MV-4-11 (cell line): ENCODE measurements around the gene SLC25A13.
"Not testable (repeated sequence)": the region's sequence is repeated elsewhere in the genome, so short reads cannot be mapped to it uniquely, and the experiment has no call there.

ENCODE experiments used
- DNase-seq: peaks from one replicate; lab custom pipeline; 2025; lab: John Stamatoyannopoulos, UW

The SLC25A13 gene, protein sequence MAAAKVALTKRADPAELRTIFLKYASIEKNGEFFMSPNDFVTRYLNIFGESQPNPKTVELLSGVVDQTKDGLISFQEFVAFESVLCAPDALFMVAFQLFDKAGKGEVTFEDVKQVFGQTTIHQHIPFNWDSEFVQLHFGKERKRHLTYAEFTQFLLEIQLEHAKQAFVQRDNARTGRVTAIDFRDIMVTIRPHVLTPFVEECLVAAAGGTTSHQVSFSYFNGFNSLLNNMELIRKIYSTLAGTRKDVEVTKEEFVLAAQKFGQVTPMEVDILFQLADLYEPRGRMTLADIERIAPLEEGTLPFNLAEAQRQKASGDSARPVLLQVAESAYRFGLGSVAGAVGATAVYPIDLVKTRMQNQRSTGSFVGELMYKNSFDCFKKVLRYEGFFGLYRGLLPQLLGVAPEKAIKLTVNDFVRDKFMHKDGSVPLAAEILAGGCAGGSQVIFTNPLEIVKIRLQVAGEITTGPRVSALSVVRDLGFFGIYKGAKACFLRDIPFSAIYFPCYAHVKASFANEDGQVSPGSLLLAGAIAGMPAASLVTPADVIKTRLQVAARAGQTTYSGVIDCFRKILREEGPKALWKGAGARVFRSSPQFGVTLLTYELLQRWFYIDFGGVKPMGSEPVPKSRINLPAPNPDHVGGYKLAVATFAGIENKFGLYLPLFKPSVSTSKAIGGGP

DNA sequence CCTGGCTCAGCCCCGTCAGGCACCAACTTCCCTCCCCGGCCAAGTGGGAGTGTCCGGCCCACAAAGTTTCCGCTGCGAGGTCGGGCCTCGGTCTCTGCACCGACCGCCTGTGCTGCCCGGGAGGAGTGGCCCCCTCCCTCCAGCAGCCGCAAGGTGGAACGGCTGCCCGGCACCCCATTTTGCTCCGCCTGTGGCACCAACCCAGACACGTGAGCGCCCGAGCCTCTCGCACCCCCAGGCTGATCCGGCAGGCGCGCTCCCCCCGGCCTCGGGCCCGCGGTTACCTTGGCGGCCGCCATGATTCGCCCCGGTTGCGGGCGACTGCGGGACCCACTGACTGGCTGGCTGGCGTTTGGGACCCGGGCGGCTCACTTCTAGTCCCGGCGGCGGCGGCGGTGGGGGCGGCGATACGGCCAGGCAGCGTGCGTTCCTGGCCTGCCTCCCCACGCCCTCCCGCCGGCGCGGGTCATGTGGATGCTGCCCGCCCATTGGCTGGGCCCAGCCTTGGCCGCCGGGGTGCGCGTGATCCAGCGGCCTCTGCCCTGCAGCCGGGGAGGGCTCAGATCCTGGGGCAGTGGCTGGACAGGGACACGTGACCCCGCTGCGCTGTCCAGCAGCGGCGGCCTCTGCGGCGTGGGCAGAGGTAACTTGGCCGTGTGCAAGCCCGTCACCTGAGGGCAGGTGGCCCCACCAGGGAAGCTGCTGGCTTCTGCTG is at the start of gene SLC25A13:
TSS of gene SLC25A13 (minus strand) at position 441 of the 715 bp plus-strand sequence. CDS start at position 299, 142 bp downstream.
- DNase-seq: peak; percentile 70

DNA sequence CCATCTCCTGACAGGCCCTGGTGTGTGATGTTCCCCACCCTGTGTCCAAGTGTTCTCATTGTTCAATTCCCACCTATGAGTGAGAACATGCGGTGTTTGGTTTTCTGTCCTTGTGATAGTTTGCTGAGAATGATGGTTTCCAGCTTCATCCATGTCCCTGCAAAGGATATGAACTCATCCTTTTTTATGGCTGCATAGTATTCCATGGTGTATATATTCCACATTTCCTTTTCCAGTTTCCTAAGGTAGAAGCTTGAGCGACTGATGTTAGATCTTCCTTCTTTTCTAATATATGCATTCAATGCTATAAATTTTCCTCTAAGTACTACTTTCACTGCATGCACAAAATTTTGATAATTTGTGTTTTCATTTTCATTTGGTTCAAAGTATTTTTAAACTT is 44.0 kb upstream of the SLC25A13 start:
- not testable (repeated sequence) for DNase-seq

DNA sequence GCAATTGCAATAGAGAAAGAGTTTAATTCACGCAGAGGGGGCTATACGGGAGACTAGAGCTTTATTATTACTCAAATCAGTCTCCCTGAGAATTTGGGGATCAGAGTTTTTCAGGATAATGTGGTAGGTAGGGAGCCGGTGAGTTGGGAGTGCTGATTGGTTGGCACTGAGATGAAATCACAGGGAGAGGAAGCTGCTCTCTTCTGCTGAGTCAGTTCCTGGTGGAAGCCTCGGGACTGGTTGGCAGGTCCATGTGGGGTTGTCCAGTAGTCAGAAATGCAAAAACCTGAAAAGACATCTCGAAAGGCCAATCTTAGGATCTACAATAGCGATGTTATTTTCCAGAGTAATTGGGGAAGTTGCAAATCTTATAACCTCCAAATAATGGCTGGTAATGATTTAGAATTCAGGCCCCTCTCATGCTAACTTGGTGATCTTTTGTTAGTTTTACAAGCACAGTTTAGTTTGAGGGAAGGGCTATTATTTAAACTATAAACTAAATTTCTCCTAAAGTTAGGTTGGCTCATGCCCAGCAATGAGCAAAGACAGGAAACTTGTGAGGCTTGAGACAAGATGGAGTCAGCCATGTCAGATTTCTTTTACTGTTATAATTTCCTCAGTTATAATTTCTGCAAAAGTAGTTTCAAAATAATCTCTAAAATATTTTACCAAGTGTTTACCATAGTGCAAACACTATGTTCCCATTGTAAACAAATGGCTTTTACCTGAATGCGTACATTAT is 39.4 kb upstream of the SLC25A13 start:
- no peak for DNase-seq

DNA sequence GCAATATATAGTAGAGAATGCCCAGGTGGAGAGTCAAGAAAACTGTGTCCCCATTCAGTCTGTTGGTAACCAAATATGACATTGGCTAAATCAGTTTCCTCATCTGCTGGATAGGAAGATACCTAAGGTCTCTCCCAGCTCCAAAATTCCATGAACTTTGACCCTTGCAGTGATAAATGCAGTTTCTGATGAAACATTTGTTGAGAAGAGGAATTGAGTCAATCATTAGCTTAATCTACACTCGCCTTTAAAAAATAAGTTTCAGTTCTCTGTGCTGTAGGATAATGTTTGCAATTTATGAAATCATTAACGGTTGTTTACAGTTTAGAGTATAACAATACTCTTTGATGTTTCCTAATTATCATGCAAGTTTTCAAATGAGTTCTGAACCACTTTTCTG is 38.0 kb upstream of the SLC25A13 start:
- DNase-seq: no peak

DNA sequence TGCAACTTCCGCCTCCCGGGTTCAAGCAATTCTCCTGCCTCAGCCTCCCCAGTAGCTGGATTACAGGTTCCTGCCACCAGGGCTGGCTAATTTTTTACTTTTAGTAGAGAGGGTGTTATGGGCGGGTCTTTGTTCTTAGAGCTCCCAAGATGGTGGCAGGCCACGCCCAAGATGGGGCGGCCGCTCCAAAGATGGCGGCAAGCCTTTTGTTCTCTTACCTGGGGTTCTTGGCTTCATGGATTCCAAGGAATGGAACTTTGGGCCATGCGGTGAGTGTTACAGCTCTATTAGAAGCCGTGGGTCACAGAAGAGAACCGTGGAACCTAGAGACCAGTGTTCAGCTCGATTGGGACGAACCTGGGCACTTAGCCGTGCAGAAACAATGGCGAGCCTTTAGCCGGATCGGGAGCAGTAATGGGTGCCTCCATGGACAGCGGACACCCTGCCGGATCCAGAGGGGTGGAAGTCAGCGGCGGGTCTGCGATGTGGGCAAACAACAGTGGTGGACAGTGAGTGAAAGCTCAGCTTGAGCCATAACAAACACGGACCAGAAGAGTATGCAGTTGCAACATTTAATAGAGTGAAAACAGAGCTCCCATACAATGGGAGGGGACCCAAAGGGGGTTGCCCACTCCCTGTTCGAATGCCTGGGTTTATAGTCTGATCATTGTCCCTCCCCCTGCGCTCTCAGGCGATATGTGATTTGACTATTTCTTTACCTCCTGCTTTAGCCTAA is 36.5 kb upstream of the SLC25A13 start:
- not testable (repeated sequence) for DNase-seq

DNA sequence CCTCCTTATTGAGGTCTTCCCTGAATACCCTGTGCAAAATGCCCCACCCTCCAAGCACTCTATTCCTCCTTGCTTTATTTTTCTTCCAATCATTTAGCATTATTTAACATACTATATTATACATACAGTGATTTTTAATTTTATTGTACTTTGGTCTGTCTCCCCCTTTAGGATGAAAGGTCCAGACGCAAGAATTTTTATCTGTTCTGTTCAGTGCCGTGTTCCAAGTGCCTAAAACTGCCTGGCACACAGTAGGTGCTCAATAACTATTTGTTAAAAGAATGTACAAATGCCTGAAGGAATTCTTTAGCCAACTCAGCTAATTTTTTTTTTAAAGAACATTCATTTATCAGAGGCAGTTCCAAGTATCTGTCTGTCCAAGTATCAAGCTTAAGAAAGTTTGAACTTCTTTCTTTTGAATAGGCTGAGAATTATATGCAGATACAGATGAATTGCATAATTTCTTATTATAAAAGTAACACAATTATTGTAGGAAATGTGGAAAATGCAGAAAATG is 34.1 kb upstream of the SLC25A13 start:
- DNase-seq: no peak

DNA sequence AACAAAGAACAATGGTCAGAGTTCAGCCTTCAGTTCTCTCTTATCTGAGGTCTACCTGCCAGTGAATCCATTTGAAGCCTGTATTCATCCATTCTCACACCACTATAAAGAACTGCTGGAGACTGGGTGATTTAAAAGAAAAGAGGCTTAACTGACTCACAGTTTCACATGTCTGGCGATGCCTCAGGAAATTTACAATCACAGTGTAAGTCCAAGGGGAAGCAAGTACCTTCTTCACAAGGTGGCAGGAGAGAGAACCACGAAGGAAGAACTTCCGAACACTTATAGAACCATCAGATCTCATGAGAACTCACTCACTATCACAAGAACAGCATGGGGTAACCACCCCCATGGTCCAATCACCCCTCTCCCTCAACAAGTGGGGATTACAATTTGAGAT is 33.0 kb upstream of the SLC25A13 start:
- no peak for DNase-seq

DNA sequence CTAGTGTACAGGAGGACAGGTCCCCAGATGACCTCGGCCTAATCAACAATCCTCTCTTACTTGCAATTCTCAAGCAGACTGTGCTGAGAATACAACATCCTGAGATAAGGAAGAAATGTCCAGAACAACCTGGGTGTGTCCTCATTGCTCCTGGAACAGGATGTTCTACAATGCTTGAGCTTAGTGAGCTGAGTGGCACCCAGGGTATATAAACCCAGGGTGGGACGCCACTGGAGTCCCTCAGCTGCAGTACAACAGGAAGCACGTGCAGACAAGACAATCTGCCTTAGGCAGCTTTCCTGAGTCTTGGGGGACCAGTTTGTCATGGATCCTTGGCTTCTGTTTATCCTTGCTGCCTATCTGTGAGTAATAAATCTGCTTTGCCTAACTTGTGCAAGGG is 27.7 kb upstream of the SLC25A13 start:
- no peak for DNase-seq

DNA sequence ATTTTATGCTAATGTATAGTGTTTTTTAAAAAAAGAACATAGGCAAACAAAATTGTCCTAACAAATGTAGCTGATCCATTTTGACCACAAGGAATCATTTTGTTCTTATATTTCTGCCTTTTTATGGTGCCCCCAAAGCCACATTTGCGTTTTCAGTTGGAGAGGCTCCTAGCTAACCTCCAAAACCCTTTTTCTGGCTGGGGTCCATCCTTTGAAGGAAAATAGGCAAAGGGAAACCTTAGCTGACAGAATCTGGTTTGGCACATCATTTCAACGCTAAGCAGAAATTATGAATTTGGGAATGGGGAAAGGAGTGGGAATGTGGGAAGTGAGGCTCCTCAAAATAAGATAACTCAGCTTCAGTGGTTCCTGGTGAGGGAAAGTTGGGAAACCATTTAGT is 25.6 kb upstream of the SLC25A13 start:
- no peak for DNase-seq

DNA sequence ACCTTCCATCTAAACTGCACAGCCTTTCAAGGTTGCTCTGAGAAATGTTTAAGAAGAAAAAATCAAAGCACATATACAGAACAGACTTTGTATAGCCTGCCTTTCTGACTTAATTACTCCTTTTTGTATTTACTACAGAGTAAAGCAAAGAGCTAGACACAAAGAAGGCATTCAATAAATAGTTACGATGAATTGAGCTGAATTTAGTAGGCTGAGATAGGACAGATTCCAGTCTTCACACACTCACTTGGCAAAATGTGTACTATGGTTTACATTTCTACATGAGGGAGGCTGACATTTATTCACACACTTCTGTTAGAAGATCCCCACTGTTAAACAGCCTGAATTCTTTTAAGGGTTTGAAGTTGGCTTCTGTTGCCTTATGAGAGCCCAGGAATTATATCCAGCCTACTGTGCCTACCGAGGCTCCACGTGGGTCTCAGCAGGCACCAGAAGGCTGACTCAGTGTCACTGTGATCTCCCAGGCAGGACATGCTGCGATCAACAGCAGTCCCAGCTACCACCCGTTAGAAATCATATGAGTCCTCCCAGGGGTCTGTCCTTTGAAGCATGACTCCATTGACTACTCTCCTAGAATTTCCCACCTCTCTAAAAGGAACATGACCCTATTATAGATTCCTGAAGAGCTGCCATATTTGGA is 24.5 kb upstream of the SLC25A13 start:
- no peak for DNase-seq

DNA sequence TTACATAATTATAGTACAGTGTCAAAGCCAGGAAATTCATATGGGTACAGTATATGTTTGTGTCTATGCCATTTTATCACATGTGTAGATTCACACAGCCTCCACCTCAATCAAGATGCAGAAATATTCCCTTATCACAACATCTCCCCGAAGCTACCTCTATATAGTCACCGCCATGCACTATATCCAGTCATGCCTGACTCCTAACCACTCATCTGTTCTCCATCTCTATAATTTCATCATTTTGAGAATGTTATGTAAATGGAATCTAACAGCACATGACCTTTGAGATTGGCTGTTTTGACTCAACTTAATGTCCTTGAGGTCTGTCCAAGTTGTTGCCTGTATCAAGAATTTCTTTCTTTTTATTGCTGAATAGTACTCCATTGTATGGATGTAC is 22.3 kb upstream of the SLC25A13 start:
- no peak for DNase-seq

DNA sequence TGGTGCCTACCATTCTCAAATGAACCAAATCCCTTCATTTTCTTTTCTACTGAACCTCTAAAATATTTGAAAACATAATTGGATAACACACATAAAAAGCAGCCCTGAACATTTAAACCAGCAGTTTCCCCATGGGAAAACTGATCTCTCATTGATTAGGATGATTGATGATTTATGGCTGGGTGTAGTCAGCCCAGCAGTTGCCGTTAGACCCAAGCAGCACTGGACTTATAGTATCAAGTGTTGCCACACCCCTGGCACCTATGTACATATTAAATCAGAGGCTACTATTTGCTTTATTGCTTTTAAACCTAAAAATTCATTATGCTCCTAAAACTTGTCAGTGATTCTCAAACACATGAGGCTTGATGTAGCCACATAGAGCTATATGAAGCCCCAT is 20.2 kb upstream of the SLC25A13 start:
- no peak for DNase-seq

DNA sequence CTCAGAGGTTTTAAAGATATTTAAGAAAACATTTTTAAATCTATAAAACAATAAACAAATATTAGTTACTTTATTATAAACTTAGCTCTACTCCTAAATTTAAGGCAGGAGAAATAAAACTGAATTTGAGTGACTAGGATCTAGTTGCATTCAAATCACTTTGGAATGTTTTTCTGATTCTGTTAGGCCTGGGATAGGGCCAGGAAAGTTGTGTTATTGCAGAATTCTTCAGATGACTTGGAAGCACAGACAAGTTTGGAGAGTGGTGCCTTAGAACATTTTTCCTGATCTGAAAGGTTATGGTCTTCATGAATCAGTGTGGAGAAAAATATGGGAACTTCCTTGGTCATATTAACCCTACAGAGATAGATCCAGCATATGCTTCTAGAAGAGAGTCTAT is 15.6 kb upstream of the SLC25A13 start:
- DNase-seq: no peak

DNA sequence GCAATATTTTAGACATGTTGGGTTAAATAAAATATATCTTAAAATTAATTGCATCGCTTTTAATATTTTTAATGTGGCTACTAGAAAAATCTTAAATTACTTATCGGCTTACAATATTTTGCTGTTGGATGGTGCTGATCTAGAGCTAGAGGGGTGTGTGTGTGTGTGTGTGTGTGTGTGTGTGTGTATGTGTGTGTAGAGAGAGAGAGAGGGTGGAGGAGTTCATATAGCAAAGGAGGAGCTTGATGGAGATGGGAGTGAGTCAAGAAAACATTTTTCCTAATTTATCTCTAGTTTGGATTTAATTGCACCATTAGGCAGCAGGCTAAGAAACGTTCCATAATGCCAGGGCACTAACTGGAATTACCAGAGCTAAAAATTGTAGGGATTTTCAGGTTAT is 10.4 kb upstream of the SLC25A13 start:
- DNase-seq: no peak

DNA sequence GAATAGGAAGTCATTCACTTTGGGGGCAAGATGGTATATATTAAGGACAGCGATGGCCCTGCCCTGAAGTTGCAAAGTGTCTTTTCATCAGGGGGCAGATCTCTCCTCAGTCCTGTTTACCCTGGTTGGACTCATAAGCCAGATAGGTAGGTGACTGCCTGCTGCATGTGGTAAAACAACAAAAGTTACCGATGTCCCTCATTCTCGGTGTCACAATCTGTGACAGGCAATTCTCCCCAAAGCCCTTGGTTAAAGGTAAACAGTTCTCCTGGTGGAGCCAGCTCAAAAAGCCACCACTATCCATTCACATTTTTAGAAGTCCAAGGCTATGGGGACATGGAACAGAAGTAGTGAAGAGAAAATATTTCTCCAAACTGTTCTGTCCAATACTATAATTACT is 9.9 kb upstream of the SLC25A13 start:
- DNase-seq: no peak

DNA sequence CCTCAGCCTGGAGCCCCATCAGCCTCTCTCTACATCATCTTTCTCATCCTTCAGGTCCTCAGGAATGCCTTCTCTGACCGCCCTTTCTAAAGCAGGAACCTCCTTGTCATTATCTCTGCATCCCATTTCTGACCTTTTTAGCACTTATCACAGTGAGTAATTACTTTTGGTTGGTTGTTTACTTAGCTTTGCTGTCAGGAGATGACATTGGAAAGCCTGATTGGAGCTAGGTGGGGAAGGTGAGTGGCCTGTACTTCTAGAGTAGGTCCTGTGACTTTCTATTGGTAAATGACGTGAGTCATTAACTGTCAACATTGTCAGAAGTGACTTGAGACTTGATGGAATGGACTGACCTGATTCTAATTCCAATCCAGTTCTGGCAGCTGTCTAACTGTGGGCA is 9.3 kb upstream of the SLC25A13 start:
- no peak for DNase-seq

DNA sequence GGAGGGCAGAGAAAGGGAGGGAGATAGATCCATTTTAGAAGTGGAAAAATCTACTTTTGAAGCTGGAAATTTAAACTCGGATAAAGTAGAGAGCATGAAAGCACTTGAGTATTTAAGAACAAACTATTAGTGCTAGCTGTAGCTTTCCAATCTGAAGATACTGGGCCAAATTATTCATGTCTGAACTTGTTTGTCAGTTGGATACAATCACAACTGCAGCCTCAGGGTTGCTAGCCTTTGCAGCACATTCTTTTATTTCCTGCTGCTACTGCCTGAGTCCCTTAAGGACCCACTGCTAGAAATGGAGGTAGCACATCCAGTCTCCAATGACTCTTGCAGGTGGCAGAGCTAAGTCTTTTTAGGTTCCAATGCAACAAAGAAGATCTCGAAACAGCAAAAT is 8.3 kb upstream of the SLC25A13 start:
- DNase-seq: no peak

DNA sequence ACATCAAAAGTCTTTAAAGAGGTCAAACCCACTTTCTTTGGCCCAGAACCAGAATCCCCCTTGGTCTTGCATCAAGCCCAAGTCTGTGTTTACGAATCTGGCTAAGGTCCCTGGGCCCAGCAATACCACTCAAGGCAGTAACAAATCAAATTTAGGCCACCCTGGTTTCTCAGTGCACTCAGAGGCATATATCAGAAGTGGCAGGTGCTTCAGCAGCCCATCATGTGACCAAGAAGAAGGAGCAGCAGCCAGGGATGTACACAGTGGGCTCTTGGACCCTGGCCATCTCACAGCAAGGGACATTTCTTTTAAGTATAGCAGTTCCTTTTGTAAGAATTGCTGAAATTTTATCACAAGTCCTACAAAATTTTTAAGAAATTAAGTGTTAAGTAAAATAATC is 7.3 kb upstream of the SLC25A13 start:
- DNase-seq: no peak

DNA sequence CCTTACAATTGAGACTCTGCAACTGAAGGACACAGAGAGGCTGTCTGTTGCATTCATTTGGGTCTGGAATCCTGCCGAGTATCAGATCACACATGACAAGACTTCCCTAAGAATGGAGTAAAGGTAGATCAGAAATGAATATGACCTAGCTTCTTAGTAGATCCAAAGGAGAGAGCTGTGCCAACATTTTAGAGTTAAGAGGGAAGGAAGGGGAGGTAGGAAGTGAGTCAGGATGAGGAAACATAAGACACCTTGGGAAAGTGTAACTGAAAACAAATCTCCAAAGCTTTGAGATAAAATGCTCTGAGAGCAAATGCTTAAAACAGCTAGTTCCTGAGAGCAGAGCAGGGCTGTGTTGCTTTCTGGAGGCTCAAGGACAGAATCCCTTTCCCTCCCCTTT is 6.1 kb upstream of the SLC25A13 start:
- DNase-seq: no peak

DNA sequence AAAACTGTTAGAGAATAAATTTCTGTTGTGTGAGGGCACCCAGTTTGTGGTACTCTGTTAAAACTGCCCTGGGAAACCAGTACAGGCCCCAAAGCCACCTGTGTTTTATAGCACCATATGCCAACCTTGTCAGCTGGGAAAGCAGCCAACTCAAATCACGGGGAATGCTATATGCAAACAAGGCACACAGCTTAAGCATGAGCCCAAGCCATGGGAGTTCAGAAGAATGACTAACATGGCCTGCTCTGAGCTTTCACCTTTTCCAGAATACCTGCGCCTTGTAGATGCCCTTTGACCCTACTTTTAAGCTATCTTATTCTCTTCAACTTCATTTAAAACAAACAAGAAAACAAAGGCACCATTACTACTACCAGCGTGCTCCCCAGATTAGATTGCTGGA is 5.5 kb upstream of the SLC25A13 start:
- no peak for DNase-seq

DNA sequence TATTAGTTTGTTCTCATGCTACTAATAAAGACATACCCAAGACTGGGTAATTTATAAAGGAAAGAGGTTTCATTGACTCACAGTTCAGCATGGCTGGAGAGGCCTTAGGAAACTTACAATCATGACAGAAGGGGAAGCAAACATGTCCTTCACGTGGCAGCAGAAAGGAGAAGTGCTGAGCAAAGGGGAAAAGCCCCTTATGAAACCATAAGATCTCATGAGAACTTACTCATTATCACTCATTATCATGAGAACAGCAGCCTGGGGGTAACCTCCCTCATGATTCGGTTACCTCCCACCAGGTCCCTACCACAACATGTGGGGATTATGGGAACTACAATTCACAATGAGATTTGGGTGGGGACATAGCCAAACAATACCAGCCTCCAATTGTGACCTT is 4.9 kb upstream of the SLC25A13 start:
- peak; percentile 83 for DNase-seq
